ENCODE results near the gene SP6.

DNA sequence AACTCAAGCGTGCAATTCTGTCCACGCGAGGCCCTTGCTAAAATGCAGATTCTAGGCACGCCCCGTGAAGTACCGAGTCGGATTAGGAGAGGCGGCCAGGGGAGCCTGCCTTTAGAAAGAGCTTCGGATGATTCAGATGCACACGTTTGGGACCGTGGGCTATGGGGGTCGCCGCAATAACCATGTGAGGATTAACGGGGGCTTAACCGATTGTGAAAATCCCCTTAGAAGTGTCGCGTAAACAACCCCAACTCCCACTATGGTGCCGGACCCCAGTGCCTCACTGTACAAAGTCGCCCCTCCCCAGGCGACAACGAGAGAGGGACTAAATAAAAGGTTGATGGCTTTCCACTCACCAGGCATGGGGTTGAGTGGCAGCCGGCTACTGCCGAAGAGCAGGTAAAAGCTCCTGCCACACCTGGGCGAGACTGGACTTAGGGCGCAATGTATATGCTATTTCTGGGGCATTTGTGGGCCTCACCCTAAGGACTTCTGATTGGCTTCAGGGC is 44.4 kb upstream of the SP6 start:
- TF ChIP-seq, protein P1, sequence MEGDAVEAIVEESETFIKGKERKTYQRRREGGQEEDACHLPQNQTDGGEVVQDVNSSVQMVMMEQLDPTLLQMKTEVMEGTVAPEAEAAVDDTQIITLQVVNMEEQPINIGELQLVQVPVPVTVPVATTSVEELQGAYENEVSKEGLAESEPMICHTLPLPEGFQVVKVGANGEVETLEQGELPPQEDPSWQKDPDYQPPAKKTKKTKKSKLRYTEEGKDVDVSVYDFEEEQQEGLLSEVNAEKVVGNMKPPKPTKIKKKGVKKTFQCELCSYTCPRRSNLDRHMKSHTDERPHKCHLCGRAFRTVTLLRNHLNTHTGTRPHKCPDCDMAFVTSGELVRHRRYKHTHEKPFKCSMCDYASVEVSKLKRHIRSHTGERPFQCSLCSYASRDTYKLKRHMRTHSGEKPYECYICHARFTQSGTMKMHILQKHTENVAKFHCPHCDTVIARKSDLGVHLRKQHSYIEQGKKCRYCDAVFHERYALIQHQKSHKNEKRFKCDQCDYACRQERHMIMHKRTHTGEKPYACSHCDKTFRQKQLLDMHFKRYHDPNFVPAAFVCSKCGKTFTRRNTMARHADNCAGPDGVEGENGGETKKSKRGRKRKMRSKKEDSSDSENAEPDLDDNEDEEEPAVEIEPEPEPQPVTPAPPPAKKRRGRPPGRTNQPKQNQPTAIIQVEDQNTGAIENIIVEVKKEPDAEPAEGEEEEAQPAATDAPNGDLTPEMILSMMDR (conservative IDR thresholded peaks at IDR 0.05; ENCODE audit: low read depth, low read length), result no peak
- TF ChIP-seq EZH2 (IDR thresholded peaks at IDR 0.05; ENCODE audit: low read length, unreplicated experiment), result no peak
- TF ChIP-seq EZH2phosphoT487 (IDR thresholded peaks at IDR 0.05; ENCODE audit: borderline replicate concordance, low read length), result no peak

Measured in PC-3 (cell line).